Measurements from ENCODE around the gene CCDC7. TPM values are rescaled to one million over a fixed set of nuclear protein-coding genes. Genes with fewer than 3 reads are reported as not detected.

Gene CCDC7
- total RNA-seq, 2 experiments from 2014 or later = 9.8 to 12.3 TPM

DNA sequence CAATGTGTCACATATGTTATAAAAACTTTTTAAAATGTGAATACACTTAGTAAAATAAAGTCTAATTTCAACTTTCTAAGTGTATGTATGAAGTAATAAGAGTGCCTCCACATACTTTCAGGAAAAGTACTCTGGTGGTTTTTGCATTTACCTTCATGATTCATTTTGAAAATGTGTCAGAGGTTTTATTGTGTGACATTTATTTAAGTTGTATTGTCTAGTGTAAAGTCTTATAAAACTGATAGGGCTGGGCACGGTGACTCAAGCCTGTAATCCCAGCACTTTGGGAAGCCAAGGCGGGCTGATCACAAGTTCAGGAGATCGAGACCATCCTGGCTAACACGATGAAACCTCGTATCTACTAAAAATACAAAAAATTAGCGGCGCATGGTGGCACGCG is 285.6 kb downstream of the CCDC7 start:
- no peak overlapping the region for H3K27ac ChIP-seq (ENCODE audit: low read depth, low read length, poor library complexity, severe bottlenecking)
- CTCF ChIA-PET (ENCODE audit: unreplicated experiment) = no interaction called here
- no peaks in the 10 kb centered on the region for H3K9me3 ChIP-seq (ENCODE audit: low read length)
- POLR2A ChIA-PET = no interaction called here
- no peaks in the 10 kb centered on the region for H3K36me3 ChIP-seq (ENCODE audit: insufficient read depth, low read length)
- BruUV-seq (replicated peaks) = no TSS peak
- H2AFZ ChIP-seq (ENCODE audit: low read length) = no peak overlapping the region
- no peaks in the 10 kb centered on the region for H3K9me2 ChIP-seq (ENCODE audit: insufficient read depth, low read length)
- no peak for DNase-seq (ENCODE audit: low spot score)
- no peaks in the 10 kb centered on the region for H3K4me1 ChIP-seq (ENCODE audit: insufficient read depth, low read length, poor library complexity, severe bottlenecking)
- no peaks in the 10 kb centered on the region for H4K20me1 ChIP-seq (ENCODE audit: insufficient read depth, low read length)
- H3K79me2 ChIP-seq (ENCODE audit: insufficient read depth, low read depth, low read length) = no peaks in the 10 kb centered on the region
- no peak overlapping the region for H3K4me2 ChIP-seq (ENCODE audit: low read length)
- no peak overlapping the region for H3K4me3 ChIP-seq (ENCODE audit: low read depth, low read length, poor library complexity, severe bottlenecking)
- intact Hi-C loops (cut with micrococcal nuclease; ENCODE audit: unreplicated experiment) = no loop called here
- TF ChIP-seq EZH2phosphoT487 (IDR thresholded peaks at IDR 0.05; ENCODE audit: borderline replicate concordance, low read depth, low read length) = no peak
- TF ChIP-seq, protein P1, sequence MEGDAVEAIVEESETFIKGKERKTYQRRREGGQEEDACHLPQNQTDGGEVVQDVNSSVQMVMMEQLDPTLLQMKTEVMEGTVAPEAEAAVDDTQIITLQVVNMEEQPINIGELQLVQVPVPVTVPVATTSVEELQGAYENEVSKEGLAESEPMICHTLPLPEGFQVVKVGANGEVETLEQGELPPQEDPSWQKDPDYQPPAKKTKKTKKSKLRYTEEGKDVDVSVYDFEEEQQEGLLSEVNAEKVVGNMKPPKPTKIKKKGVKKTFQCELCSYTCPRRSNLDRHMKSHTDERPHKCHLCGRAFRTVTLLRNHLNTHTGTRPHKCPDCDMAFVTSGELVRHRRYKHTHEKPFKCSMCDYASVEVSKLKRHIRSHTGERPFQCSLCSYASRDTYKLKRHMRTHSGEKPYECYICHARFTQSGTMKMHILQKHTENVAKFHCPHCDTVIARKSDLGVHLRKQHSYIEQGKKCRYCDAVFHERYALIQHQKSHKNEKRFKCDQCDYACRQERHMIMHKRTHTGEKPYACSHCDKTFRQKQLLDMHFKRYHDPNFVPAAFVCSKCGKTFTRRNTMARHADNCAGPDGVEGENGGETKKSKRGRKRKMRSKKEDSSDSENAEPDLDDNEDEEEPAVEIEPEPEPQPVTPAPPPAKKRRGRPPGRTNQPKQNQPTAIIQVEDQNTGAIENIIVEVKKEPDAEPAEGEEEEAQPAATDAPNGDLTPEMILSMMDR (conservative IDR thresholded peaks at IDR 0.05; ENCODE audit: low read length) = no peak

- H3K9me2 ChIP-seq (ENCODE audit: insufficient read depth, low read length) = no peaks in the 10 kb centered on the region
- H3K4me1 ChIP-seq (ENCODE audit: insufficient read depth, low read length, poor library complexity, severe bottlenecking) = no peaks in the 10 kb centered on the region
- no peak overlapping the region for H3K4me2 ChIP-seq (ENCODE audit: low read length)
- H3K36me3 ChIP-seq (ENCODE audit: insufficient read depth, low read length) = no peaks in the 10 kb centered on the region
- H4K20me1 ChIP-seq (ENCODE audit: insufficient read depth, low read length) = no peaks in the 10 kb centered on the region
- DNase-seq (ENCODE audit: low spot score) = no peak
- H3K79me2 ChIP-seq (ENCODE audit: insufficient read depth, low read depth, low read length) = no peaks in the 10 kb centered on the region
- H3K9me3 ChIP-seq (ENCODE audit: low read length) = no peaks in the 10 kb centered on the region
- intact Hi-C loops (cut with micrococcal nuclease; ENCODE audit: unreplicated experiment) = no loop called here
- CTCF ChIA-PET (ENCODE audit: unreplicated experiment) = no interaction called here
- no peak overlapping the region for H2AFZ ChIP-seq (ENCODE audit: low read length)
- POLR2A ChIA-PET = interaction anchor here (0.5 to 0.7 kb wide), 3 partner anchors 121 to 432 kb away, joined by 3 to 5 read pairs (median 3); no protein-coding TSS in a partner anchor
- TF ChIP-seq EZH2phosphoT487 (IDR thresholded peaks at IDR 0.05; ENCODE audit: borderline replicate concordance, low read depth, low read length) = no peak
- TF ChIP-seq, protein P1 (conservative IDR thresholded peaks at IDR 0.05; ENCODE audit: low read length) = no peak
- H3K27ac ChIP-seq (ENCODE audit: low read depth, low read length, poor library complexity, severe bottlenecking) = no peak overlapping the region
- no TSS peak for BruUV-seq (replicated peaks)
- no peak overlapping the region for H3K4me3 ChIP-seq (ENCODE audit: low read depth, low read length, poor library complexity, severe bottlenecking)
Measured at GRCh38 chr10:32738958-32739357, 293.0 kb downstream of the CCDC7 start.

DNA sequence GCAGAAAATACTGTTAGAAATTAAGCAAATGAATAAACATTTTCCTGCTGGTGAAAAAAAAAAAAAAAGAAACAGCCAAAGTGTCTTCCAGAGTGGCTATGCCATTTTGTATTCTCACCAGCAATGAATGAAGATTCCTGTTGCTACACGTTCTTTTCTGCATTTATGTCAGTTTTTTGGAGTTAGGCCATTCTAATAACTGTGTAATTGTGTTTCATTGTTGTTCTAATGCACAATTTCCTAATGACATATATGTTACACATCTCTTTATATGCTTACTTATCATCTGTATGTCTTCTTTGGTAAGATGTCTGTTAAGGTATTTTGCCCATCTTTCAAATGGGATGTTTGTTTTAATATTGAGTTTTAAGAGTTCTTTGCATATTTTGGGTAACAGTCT is 298.4 kb downstream of the CCDC7 start:
- Histone ChIP-seq H3K4me2 (ENCODE audit: low read length) (no peak overlapping the region), H3K36me3 (ENCODE audit: insufficient read depth, low read length) (no peaks in the 10 kb centered on the region), H4K20me1 (ENCODE audit: insufficient read depth, low read length) (no peaks in the 10 kb centered on the region), H3K4me1 (ENCODE audit: insufficient read depth, low read length, poor library complexity, severe bottlenecking) (no peaks in the 10 kb centered on the region), H3K4me3 (ENCODE audit: low read depth, low read length, poor library complexity, severe bottlenecking) (no peak overlapping the region), H3K27ac (ENCODE audit: low read depth, low read length, poor library complexity, severe bottlenecking) (no peak overlapping the region), H3K79me2 (ENCODE audit: insufficient read depth, low read depth, low read length) (no peaks in the 10 kb centered on the region), H2AFZ (ENCODE audit: low read length) (no peak overlapping the region), H3K9me2 (ENCODE audit: insufficient read depth, low read length) (no peaks in the 10 kb centered on the region), H3K9me3 (ENCODE audit: low read length) (no peaks in the 10 kb centered on the region)
- CTCF ChIA-PET (ENCODE audit: unreplicated experiment) = no interaction called here
- no TSS peak for BruUV-seq (replicated peaks)
- POLR2A ChIA-PET = interaction anchor here (0.6 kb wide), 1 partner anchor 539 kb away, joined by 3 read pairs; no protein-coding TSS in a partner anchor
- intact Hi-C loops (cut with micrococcal nuclease; ENCODE audit: unreplicated experiment) = no loop called here
- TF ChIP-seq EZH2phosphoT487 (IDR thresholded peaks at IDR 0.05; ENCODE audit: borderline replicate concordance, low read depth, low read length) = no peak
- TF ChIP-seq, protein P1 (conservative IDR thresholded peaks at IDR 0.05; ENCODE audit: low read length) = no peak
- DNase-seq (ENCODE audit: low spot score) = no peak
